ENCODE measurements around the gene PRRC2B.
"Not testable (repeated sequence)": the region's sequence is repeated elsewhere in the genome, so short reads cannot be mapped to it uniquely, and the experiment has no call there.

DNA sequence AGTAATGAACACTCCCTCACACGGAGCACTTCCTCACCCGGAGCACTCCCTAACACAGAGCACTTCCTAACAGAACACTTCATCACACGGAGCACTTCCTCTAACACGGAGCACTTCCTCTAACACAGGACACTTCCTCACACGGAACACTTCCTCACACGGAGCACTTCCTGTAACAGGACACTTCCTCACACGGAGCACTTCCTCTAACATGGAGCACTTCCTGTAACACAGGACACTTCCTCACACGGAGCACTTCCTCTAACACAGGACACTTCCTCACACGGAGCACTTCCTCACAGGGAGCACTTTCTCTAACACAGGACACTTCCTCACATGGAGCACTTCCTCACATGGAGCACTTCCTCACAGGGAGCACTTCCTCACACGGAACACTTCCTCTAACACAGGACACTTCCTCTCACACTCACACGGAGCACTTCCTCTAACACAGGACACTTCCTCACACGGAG is 121.7 kb downstream of the PRRC2B start:
- TF ChIP-seq, protein P1, sequence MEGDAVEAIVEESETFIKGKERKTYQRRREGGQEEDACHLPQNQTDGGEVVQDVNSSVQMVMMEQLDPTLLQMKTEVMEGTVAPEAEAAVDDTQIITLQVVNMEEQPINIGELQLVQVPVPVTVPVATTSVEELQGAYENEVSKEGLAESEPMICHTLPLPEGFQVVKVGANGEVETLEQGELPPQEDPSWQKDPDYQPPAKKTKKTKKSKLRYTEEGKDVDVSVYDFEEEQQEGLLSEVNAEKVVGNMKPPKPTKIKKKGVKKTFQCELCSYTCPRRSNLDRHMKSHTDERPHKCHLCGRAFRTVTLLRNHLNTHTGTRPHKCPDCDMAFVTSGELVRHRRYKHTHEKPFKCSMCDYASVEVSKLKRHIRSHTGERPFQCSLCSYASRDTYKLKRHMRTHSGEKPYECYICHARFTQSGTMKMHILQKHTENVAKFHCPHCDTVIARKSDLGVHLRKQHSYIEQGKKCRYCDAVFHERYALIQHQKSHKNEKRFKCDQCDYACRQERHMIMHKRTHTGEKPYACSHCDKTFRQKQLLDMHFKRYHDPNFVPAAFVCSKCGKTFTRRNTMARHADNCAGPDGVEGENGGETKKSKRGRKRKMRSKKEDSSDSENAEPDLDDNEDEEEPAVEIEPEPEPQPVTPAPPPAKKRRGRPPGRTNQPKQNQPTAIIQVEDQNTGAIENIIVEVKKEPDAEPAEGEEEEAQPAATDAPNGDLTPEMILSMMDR (IDR thresholded peaks at IDR 0.05), result not testable (repeated sequence)
- not testable (repeated sequence) for TF ChIP-seq POLR2A, POLR2AphosphoS5 (IDR thresholded peaks at IDR 0.05)

Measured in prostate gland (tissue), 2 donors.